GM23248 (cell line): ENCODE data around the gene ZNF772. TPM values are rescaled to one million over a fixed set of nuclear protein-coding genes. Genes with fewer than 3 reads are reported as not detected.

ENCODE experiments used
- DNase-seq: peaks from one replicate; pipeline ENCODE4 v3.0.0-alpha.2; 2015
- H2AFZ ChIP-seq: fragments of 200-600 bp; sonication (generic); 2 replicates; pipeline ENCODE4 v1.6.1; 2016; ENCODE audit warnings: antibody characterized with exemption
- H3F3A ChIP-seq: fragments of 200-600 bp; sonication (generic); 2 replicates; pipeline ENCODE4 v1.6.1; 2016; ENCODE audit warnings: mild to moderate bottlenecking, antibody characterized with exemption, mixed run types; ENCODE audit not compliant: insufficient read depth
- H3K27ac ChIP-seq: fragments of 200-600 bp; sonication (generic); 2 replicates; pipeline ENCODE4 v1.5.1; 2016; ENCODE audit warnings: mild to moderate bottlenecking
- H3K27me3 ChIP-seq: fragments of 200-600 bp; sonication (generic); replicated peaks from 2 replicates; pipeline ENCODE4 v1.6.1; 2016; ENCODE audit warnings: mild to moderate bottlenecking; ENCODE audit not compliant: insufficient read depth
- H3K36me3 ChIP-seq: fragments of 200-600 bp; sonication (generic); 2 replicates; pipeline ENCODE4 v1.6.1; 2016; ENCODE audit warnings: low read depth, mild to moderate bottlenecking
- H3K4me1 ChIP-seq: fragments of 200-600 bp; sonication (generic); 2 replicates; pipeline ENCODE4 v1.6.1; 2016; ENCODE audit warnings: mild to moderate bottlenecking; ENCODE audit not compliant: insufficient read depth
- H3K4me2 ChIP-seq: fragments of 200-600 bp; sonication (generic); one replicate; pipeline ENCODE4 v1.6.1; 2016; ENCODE audit warnings: mild to moderate bottlenecking; ENCODE audit not compliant: unreplicated experiment
- H3K4me3 ChIP-seq: fragments of 200-600 bp; sonication (generic); 2 replicates; pipeline ENCODE4 v1.5.1; 2016; ENCODE audit warnings: mild to moderate bottlenecking
- H3K79me2 ChIP-seq: fragments of 200-600 bp; sonication (generic); 2 replicates; pipeline ENCODE4 v1.6.1; 2016; ENCODE audit warnings: mild to moderate bottlenecking; ENCODE audit not compliant: insufficient read depth
- H3K9ac ChIP-seq: fragments of 200-600 bp; sonication (generic); 2 replicates; pipeline ENCODE4 v1.6.1; 2016; ENCODE audit warnings: mild to moderate bottlenecking
- H3K9me2 ChIP-seq: fragments of 200-600 bp; sonication (generic); 2 replicates; pipeline ENCODE4 v1.6.1; 2016; ENCODE audit warnings: mixed run types, mild to moderate bottlenecking, moderate library complexity; ENCODE audit not compliant: insufficient read depth
- H3K9me3 ChIP-seq: fragments of 200-600 bp; sonication (generic); one replicate; pipeline ENCODE4 v1.6.1; 2017; ENCODE audit warnings: low read depth
- H4K20me1 ChIP-seq: fragments of 200-600 bp; sonication (generic); 2 replicates; pipeline ENCODE4 v1.6.0; 2016; ENCODE audit not compliant: insufficient read depth
- EZH2 ChIP-seq: fragments of 200-600 bp; sonication (generic); IDR thresholded peaks from 2 replicates; pipeline ENCODE4 v1.6.1; 2018; ENCODE audit warnings: antibody characterized with exemption, mild to moderate bottlenecking; ENCODE audit not compliant: insufficient read depth, poor library complexity, severe bottlenecking
- EZH2phosphoT487 ChIP-seq: fragments of 200-600 bp; sonication (generic); IDR thresholded peaks from 2 replicates; pipeline ENCODE4 v1.6.1; 2018; ENCODE audit warnings: antibody characterized with exemption, moderate library complexity, mild to moderate bottlenecking, low read depth; ENCODE audit not compliant: insufficient read depth
- WGBS, 2 experiments: methylation state at CpG; one replicate each; pipeline ENCODE4 v1.1.6; 2015 to 2017; ENCODE audit warnings: low lambda C conversion rate in 2 of 2, low coverage in 1 of 2; ENCODE audit errors: missing lambda C conversion rate in 2 of 2; 5-methylcytosine and 5-hydroxymethylcytosine counted together
- in situ Hi-C: fragments of 300-500 bp; cut with MboI; formaldehyde crosslinking; loops from 2 replicates; pipeline ENCODE4 v1.15.0; 2020
- polyA plus RNA-seq: library from polyadenylated mRNA; unstranded; fragments of >200 nt; fragmentation: Nextera tagmentation; extraction: Ambion mirVana; gene quantifications from 2 replicates; pipeline ENCODE4 v1.2.1, GENCODE V29; 2016
- small RNA-seq: library from RNA; depleted of rRNA; stranded (forward); fragments of <200 nt; gene quantifications from one replicate; pipeline ENCODE3, GENCODE V24; 2014; ENCODE audit warnings: low read depth, low replicate concordance
- total RNA-seq: library from RNA; depleted of rRNA; stranded (reverse); fragments of >200 nt; shearing (Covaris generic); gene quantifications from 2 replicates; pipeline ENCODE4 v1.2.3, GENCODE V29; 2014; rRNA removed

ZNF772 gene
- total and polyA plus RNA-seq, 2 experiments from 2014 or later, result 5.8 to 13.6 TPM

DNA sequence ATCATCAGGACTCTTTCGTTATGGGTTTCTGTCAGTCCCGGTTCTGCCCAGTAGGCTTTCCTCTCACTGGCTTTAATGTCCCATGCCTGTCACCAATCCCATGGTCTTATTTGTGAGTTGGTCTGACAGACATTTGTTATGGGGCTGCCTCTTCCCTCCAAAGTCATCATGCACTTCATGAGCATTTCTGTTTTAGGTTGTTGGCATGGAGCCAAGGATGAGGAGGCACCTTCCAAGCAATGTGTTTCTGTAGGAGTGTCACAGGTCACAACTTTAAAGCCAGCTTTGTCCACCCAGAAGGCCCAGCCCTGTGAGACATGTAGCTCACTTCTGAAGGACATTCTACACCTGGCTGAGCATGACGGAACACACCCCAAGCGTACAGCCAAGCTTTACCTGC lies 57.9 kb downstream of the ZNF772 start:
- H3K27ac ChIP-seq, result no peak overlapping the region
- H3K36me3 ChIP-seq, result peaks cover 31% of the 10 kb centered on the region
- H3K9me2 ChIP-seq, result no peaks in the 10 kb centered on the region
- H3K4me2 ChIP-seq, result no peak overlapping the region
- H2AFZ ChIP-seq, result no peak overlapping the region
- no peaks in the 10 kb centered on the region for H4K20me1 ChIP-seq
- no peak overlapping the region for H3K4me3 ChIP-seq
- H3K9ac ChIP-seq, result no peak overlapping the region
- no peaks in the 10 kb centered on the region for H3K9me3 ChIP-seq
- 96 to 100% methylated on average over 4 of the region's 4 CpGs for WGBS, 2 experiments
- no peaks in the 10 kb centered on the region for H3K27me3 ChIP-seq
- in situ Hi-C loops, result no loop called here
- H3K79me2 ChIP-seq, result peaks cover 60% of the 10 kb centered on the region
- no peak for TF ChIP-seq EZH2
- no peak for TF ChIP-seq EZH2phosphoT487
- H3K4me1 ChIP-seq, result no peaks in the 10 kb centered on the region
- DNase-seq, result no peak
- peaks cover 12% of the 10 kb centered on the region; the same call in 1 of the 2 replicates for H3F3A ChIP-seq

Small RNA genes within 50 kb of the gene (small RNA-seq; reads per million reads assigned to genes)
- not detected for gene VN1R107P

Other genes starting within 250 kb of the ZNF772 start
- gene AURKC, start 246.5 kb downstream of the ZNF772 start, total RNA-seq, result 0.25 and 1.3 TPM in 2 replicates
- gene AURKC, start 246.5 kb downstream of the ZNF772 start, polyA plus RNA-seq, result 0.23 and 0.43 TPM in 2 replicates
- gene ZNF805, start 236.9 kb downstream of the ZNF772 start, total RNA-seq, result 15.8 and 15.9 TPM in 2 replicates
- 2.1 and 3.2 TPM in 2 replicates for gene ZNF805, start 236.9 kb downstream of the ZNF772 start, polyA plus RNA-seq
- gene ZNF460, start 197.1 kb downstream of the ZNF772 start, total RNA-seq, result 49.3 and 59.9 TPM in 2 replicates
- 7.6 and 8.5 TPM in 2 replicates for gene ZNF460, start 197.1 kb downstream of the ZNF772 start, polyA plus RNA-seq
- gene ZNF543, start 157.1 kb downstream of the ZNF772 start, total RNA-seq, result 5.9 and 8.0 TPM in 2 replicates
- gene ZNF543, start 157.1 kb downstream of the ZNF772 start, polyA plus RNA-seq, result 1.7 and 2.3 TPM in 2 replicates
- 7.8 and 8.7 TPM in 2 replicates for gene ZNF304, start 126.3 kb downstream of the ZNF772 start, total RNA-seq
- gene ZNF304, start 126.3 kb downstream of the ZNF772 start, polyA plus RNA-seq, result 4.2 and 4.8 TPM in 2 replicates
- 9.2 and 21.6 TPM in 2 replicates for gene TRAPPC2B, start 114.0 kb downstream of the ZNF772 start, total RNA-seq
- gene TRAPPC2B, start 114.0 kb downstream of the ZNF772 start, polyA plus RNA-seq, result 30.3 and 33.0 TPM in 2 replicates
- 1.4 and 2.1 TPM in 2 replicates for gene ZNF547, start 114.0 kb downstream of the ZNF772 start, total RNA-seq
- 1.2 and 2.0 TPM in 2 replicates for gene ZNF547, start 114.0 kb downstream of the ZNF772 start, polyA plus RNA-seq
- gene ZNF548, start 87.7 kb downstream of the ZNF772 start, total RNA-seq, result 11.1 and 20.3 TPM in 2 replicates
- 6.8 and 6.9 TPM in 2 replicates for gene ZNF548, start 87.7 kb downstream of the ZNF772 start, polyA plus RNA-seq
- gene ZNF17, start 66.4 kb downstream of the ZNF772 start, total RNA-seq, result 4.8 and 19.9 TPM in 2 replicates
- 3.5 and 4.1 TPM in 2 replicates for gene ZNF17, start 66.4 kb downstream of the ZNF772 start, polyA plus RNA-seq
- gene ZNF749, start 42.2 kb downstream of the ZNF772 start, total RNA-seq, result 2.4 and 3.6 TPM in 2 replicates
- 15.8 and 17.5 TPM in 2 replicates for gene ZNF749, start 42.2 kb downstream of the ZNF772 start, polyA plus RNA-seq
- 0.32 and 1.5 TPM in 2 replicates for gene VN1R1, start 20.4 kb downstream of the ZNF772 start, total RNA-seq
- 0.58 and 0.68 TPM in 2 replicates for gene VN1R1, start 20.4 kb downstream of the ZNF772 start, polyA plus RNA-seq
- 13.9 and 29.0 TPM in 2 replicates for gene ZNF419, start 10.2 kb upstream of the ZNF772 start, total RNA-seq
- gene ZNF419, start 10.2 kb upstream of the ZNF772 start, polyA plus RNA-seq, result 7.5 and 8.7 TPM in 2 replicates
- 33.7 and 41.0 TPM in 2 replicates for gene ZNF773, start 22.4 kb upstream of the ZNF772 start, total RNA-seq
- 18.6 and 22.2 TPM in 2 replicates for gene ZNF773, start 22.4 kb upstream of the ZNF772 start, polyA plus RNA-seq
- 3.5 and 5.6 TPM in 2 replicates for gene ZNF549, start 49.8 kb upstream of the ZNF772 start, total RNA-seq
- gene ZNF549, start 49.8 kb upstream of the ZNF772 start, polyA plus RNA-seq, result 3.5 and 4.2 TPM in 2 replicates
- gene ZNF550, start 82.3 kb upstream of the ZNF772 start, total RNA-seq, result 7.3 and 12.0 TPM in 2 replicates
- gene ZNF550, start 82.3 kb upstream of the ZNF772 start, polyA plus RNA-seq, result 3.5 and 4.4 TPM in 2 replicates
- 3.2 and 5.9 TPM in 2 replicates for gene ZNF416, start 101.3 kb upstream of the ZNF772 start, total RNA-seq
- 4.9 and 5.8 TPM in 2 replicates for gene ZNF416, start 101.3 kb upstream of the ZNF772 start, polyA plus RNA-seq
- 5.3 and 10.4 TPM in 2 replicates for gene ZIK1, start 106.6 kb upstream of the ZNF772 start, total RNA-seq
- gene ZIK1, start 106.6 kb upstream of the ZNF772 start, polyA plus RNA-seq, result 3.2 and 3.4 TPM in 2 replicates
- 3.7 and 5.1 TPM in 2 replicates for gene ZNF530, start 122.3 kb upstream of the ZNF772 start, total RNA-seq
- gene ZNF530, start 122.3 kb upstream of the ZNF772 start, polyA plus RNA-seq, result 2.4 and 2.6 TPM in 2 replicates
- 23.6 and 27.6 TPM in 2 replicates for gene ZNF134, start 136.7 kb upstream of the ZNF772 start, total RNA-seq
- 9.5 and 10.0 TPM in 2 replicates for gene ZNF134, start 136.7 kb upstream of the ZNF772 start, polyA plus RNA-seq
- gene ZNF211, start 155.6 kb upstream of the ZNF772 start, total RNA-seq, result 8.3 and 11.1 TPM in 2 replicates
- gene ZNF211, start 155.6 kb upstream of the ZNF772 start, polyA plus RNA-seq, result 5.5 and 5.7 TPM in 2 replicates
- gene ZSCAN4, start 191.4 kb upstream of the ZNF772 start, total RNA-seq, result not detected in 2 replicates
- not detected in 2 replicates for gene ZSCAN4, start 191.4 kb upstream of the ZNF772 start, polyA plus RNA-seq
- 6.3 and 7.1 TPM in 2 replicates for gene ZNF551, start 204.4 kb upstream of the ZNF772 start, total RNA-seq
- gene ZNF551, start 204.4 kb upstream of the ZNF772 start, polyA plus RNA-seq, result 1.9 and 2.6 TPM in 2 replicates
- gene ZNF154, start 231.6 kb upstream of the ZNF772 start, total RNA-seq, result 2.0 and 2.2 TPM in 2 replicates
- 2.0 and 2.6 TPM in 2 replicates for gene ZNF154, start 231.6 kb upstream of the ZNF772 start, polyA plus RNA-seq